Activated B cell treated with CpG ODN at 0.5 μM for 24 hours (primary cell): Measurements from ENCODE around the gene PHPT1. TPM values are rescaled to one million over a fixed set of nuclear protein-coding genes. Genes with fewer than 3 reads are reported as not detected.
A peak's percentile ranks its signal among the peaks of the same experiment; 100 is the strongest.

Experiments used
- ATAC-seq: fragments of 200-7000 bp; cut with Tn5 transposase; one replicate; pipeline ENCODE4 v1.10.0; 2021; ENCODE audit warnings: low read depth, mild to moderate bottlenecking, moderate library complexity
- CTCF ChIA-PET: fragments of 350-600 bp; sonication (Branson Sonifier 250); formaldehyde crosslinking; loops from one replicate; lab custom pipeline; 2021; ENCODE audit warnings: antibody characterized with exemption; lab: Charles Lee
- POLR2A ChIA-PET: fragments of 350-600 bp; sonication (Branson Sonifier 250); formaldehyde crosslinking; loops from one replicate; lab custom pipeline; 2021; ENCODE audit warnings: antibody characterized with exemption; lab: Charles Lee
- DNase-seq: peaks from one replicate; pipeline ENCODE4 v3.0.0; 2022
- H3K27ac Mint-ChIP-seq: one replicate; pipeline ENCODE4 v1.8.0; 2020; ENCODE audit warnings: mixed read lengths
- H3K27me3 Mint-ChIP-seq: one replicate; pipeline ENCODE4 v1.8.0; 2021; ENCODE audit warnings: mixed read lengths
- H3K36me3 Mint-ChIP-seq: one replicate; pipeline ENCODE4 v1.8.0; 2021; ENCODE audit warnings: low read depth, mixed read lengths
- H3K4me1 Mint-ChIP-seq: one replicate; pipeline ENCODE4 v1.8.0; 2021; ENCODE audit warnings: mixed read lengths
- H3K4me3 Mint-ChIP-seq: one replicate; pipeline ENCODE4 v1.8.0; 2020; ENCODE audit warnings: mild to moderate bottlenecking, mixed read lengths
- H3K9me3 Mint-ChIP-seq: one replicate; pipeline ENCODE4 v1.8.0; 2020; ENCODE audit warnings: mixed read lengths
- intact Hi-C: fragments of 100-400 bp; cut with micrococcal nuclease; formaldehyde crosslinking; loops from one replicate; pipeline ENCODE4 v1.15.1; 2024
- total RNA-seq: library from RNA; stranded (reverse); gene quantifications from 2 replicates; pipeline ENCODE4 v1.2.3, GENCODE V29; 2022
- TF ChIP-seq, protein P1 (sequence below): fragments of 200-600 bp; IDR thresholded peaks from one replicate; pipeline ENCODE4 v1.8.0; 2022; ENCODE audit warnings: antibody characterized with exemption, mild to moderate bottlenecking

The PHPT1 gene
- total RNA-seq, 1 donor from 2014 or later: 64.6 TPM

DNA sequence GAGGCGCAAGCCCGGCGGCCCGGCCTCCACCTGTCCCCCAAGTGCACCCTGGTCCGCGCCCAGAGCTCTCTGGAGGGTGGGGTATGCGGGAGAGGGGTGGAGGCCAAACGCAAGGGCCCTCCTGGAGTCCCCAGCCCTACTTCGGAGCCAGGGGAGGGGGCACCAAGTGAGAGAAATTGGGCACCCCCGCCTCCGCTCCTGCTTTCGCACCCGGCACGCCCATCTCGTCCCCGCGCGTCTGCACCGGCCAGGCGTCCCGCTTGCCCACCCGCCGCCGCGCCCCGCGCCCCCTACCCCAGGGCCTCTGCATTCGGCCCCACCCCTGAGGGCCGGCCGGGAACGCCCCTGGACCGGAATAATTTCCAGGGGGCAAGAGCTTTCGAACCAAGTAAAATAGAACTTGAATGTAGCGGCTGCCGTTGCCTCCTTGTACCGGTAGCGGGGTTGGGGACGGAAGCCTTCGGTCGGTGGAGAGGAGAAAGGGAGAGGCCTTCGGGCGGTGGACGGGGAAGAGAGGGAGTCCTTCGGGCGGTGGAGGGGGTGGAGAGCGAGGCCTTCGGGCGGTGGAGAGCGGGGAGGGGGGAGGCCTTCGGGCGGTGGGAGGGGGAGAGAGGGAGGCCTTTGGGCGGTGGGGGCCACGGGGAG is 694 bp upstream of the PHPT1 start:
- TF ChIP-seq, protein P1, sequence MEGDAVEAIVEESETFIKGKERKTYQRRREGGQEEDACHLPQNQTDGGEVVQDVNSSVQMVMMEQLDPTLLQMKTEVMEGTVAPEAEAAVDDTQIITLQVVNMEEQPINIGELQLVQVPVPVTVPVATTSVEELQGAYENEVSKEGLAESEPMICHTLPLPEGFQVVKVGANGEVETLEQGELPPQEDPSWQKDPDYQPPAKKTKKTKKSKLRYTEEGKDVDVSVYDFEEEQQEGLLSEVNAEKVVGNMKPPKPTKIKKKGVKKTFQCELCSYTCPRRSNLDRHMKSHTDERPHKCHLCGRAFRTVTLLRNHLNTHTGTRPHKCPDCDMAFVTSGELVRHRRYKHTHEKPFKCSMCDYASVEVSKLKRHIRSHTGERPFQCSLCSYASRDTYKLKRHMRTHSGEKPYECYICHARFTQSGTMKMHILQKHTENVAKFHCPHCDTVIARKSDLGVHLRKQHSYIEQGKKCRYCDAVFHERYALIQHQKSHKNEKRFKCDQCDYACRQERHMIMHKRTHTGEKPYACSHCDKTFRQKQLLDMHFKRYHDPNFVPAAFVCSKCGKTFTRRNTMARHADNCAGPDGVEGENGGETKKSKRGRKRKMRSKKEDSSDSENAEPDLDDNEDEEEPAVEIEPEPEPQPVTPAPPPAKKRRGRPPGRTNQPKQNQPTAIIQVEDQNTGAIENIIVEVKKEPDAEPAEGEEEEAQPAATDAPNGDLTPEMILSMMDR: no peak
- Mint-ChIP-seq H3K9me3 (no peaks in the 10 kb centered on the region), H3K27me3 (peaks cover 6% of the 10 kb centered on the region), H3K4me1 (peaks cover 26% of the 10 kb centered on the region), H3K36me3 (no peaks in the 10 kb centered on the region), H3K4me3 (peak overlapping the region; percentile 95), H3K27ac (no peak overlapping the region)
- ATAC-seq: peak; percentile 1
- POLR2A ChIA-PET: interaction anchor here (0.7 to 2.2 kb wide), 12 partner anchors 16 to 393 kb away, joined by 3 to 13 read pairs (median 4); partner anchors contain the start of genes C8G, EDF1, FBXW5 and PAXX
- intact Hi-C loops: loop anchor here (1.0 to 10.0 kb wide), 7 partner anchors 18 to 316 kb away; partner anchors contain the start of genes EDF1, FBXW5, PAXX and RABL6
- CTCF ChIA-PET: no interaction called here
- no peak for DNase-seq

DNA sequence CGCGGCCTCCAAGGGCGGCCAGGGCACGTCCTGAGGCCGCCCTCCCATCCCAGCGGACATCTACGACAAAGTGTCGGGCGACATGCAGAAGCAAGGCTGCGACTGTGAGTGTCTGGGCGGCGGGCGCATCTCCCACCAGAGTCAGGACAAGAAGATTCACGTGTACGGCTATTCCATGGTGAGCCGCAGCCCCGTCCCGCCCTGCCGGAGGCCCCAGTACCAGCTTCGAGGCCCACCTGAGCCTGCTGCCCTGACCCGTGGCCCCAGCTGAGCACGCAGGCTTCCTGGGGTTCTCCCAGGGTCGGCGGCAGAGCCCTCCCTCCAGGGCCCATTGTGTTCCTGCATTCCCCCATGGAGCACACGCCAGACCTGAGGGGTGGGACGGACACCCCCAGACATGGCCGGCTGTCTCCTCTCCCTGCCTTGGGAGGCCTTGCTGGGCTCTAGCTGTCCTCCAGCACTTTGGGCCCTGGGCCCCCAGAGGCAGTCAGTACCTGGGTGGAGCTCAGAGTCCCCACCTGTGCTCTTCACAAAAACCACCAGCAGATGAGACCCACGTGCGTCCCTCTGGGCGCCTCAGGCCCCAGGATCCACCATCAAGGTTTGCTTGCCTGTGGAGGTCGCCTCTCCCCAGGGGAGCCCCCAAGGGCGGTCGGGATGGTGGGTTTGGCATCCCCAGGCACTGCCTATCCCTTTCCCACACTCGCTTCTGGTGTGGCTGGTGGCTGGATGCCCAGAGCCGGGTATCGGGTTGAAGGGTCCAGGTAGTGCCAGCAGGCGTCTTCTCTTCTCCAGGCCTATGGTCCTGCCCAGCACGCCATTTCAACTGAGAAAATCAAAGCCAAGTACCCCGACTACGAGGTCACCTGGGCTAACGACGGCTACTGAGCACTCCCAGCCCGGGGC is 1.0 kb downstream of the PHPT1 start:
- ATAC-seq: no peak
- peak overlapping the region; percentile 95 for H3K4me3 Mint-ChIP-seq
- no peak overlapping the region for H3K27ac Mint-ChIP-seq
- ChIA-PET CTCF (no interaction called here), POLR2A (interaction anchor here (0.8 to 1.2 kb wide), 2 partner anchors 33 to 36 kb away, joined by 3 read pairs; partner anchors contain the start of gene TRAF2)
- peaks cover 26% of the 10 kb centered on the region for H3K4me1 Mint-ChIP-seq
- H3K9me3 Mint-ChIP-seq: no peaks in the 10 kb centered on the region
- H3K36me3 Mint-ChIP-seq: no peaks in the 10 kb centered on the region
- H3K27me3 Mint-ChIP-seq: peaks cover 6% of the 10 kb centered on the region
- TF ChIP-seq, protein P1: no peak
- DNase-seq: no peak
- intact Hi-C loops: loop anchor here (1.0 to 10.0 kb wide), 7 partner anchors 16 to 315 kb away; partner anchors contain the start of genes EDF1, FBXW5, PAXX and RABL6

DNA sequence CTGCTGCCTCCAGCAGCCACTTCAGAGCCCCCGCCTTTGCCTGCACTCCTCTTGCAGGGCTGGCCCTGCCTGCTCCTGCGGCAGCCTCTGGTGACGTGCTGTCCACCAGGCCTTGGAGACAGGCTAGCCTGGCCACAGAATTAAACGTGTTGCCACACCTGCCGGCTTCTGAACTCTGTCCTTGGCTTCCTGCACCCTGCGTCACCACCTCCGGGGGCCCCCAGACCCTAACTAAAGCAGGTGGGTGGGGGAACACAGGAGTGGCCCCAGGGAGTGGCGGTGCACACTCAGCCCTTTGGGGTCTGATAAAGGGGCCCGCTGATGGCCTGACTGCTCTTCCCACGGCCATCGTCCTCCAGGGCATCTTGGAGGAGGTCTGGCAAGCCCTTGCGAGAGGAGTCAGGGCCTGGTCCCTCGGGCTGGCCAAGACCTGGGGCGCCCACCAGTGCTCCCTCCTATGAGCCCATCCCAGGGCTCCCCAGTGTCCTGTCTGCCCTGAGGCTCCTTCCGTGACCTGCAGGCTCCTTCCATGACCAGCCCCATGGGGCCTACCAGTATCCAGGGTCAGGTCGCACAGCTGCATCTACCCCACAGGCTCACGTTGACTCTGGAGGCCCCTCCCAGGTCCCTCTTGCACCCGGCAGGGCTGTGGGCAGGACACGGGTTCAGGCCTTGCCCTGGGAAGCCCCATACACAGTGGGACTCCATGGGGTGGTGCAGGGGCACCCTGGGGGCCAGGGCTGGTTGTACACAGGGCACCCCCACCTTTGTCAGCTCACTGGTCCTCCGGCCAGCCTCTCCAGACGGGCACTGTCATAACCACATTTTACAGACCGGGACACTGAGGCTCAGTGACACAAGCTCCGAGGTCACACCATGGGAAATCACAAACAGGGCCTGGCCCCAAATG is 1.9 kb downstream of the PHPT1 start:
- TF ChIP-seq, protein P1: no peak
- ATAC-seq (no peak), DNase-seq (no peak)
- POLR2A ChIA-PET: interaction anchor here (1.2 kb wide), 1 partner anchor 32 kb away, joined by 3 read pairs; no protein-coding TSS in a partner anchor
- intact Hi-C loops: no loop called here
- Mint-ChIP-seq H3K36me3 (no peaks in the 10 kb centered on the region), H3K4me3 (no peak overlapping the region), H3K27ac (no peak overlapping the region), H3K27me3 (peaks cover 6% of the 10 kb centered on the region), H3K9me3 (no peaks in the 10 kb centered on the region), H3K4me1 (peaks cover 25% of the 10 kb centered on the region)
- CTCF ChIA-PET: no interaction called here

DNA sequence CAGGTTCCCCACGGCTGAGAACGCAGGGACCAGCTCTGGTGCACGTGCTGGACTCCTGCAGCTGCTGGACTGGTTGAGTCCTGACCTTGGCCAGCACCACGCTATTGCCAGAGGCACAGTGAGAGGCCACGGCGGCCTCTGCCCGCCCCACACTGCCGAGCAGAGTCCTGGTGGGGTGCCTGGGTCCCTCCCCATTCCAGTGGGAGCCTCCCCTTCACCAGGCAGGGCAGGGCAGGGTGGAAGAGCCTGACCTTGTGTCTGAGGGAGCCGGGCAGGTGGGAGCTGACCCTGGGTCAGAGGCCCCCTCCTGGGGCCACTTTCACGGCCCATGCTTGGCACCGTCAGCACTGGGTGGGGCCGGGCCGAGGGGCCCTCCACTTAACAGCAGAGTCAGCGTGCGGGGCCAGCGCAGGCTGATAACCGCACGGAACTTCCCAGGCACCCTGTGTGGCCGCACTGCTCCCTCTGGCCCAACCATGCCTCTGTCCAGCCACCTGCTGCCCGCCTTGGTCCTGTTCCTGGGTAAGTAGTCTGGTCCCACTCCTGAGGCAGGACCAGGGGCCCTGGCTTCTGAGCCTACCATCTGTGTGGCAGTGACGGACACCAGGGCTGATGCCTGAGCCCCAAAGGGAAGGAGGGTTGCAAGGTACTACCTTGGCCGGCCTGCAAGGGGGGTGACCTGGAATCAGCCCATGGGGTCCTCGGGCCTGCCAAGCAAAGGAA is 2.9 kb downstream of the PHPT1 start, which contains the start of gene MAMDC4:
Gene MAMDC4, plus strand, starts transcription at position 406 of the 723 bp plus-strand sequence. Its CDS starts 71 bp downstream, at position 477.
- DNase-seq: no peak
- H3K27ac Mint-ChIP-seq: no peak within 1 kb of the TSS
- TF ChIP-seq, protein P1: no peak
- ChIA-PET POLR2A (interaction anchor here (0.5 kb wide), 1 partner anchor 233 kb away, joined by 5 read pairs; no protein-coding TSS in a partner anchor), CTCF (no interaction called here)
- H3K9me3 Mint-ChIP-seq: no peaks in the 10 kb centered on the region
- ATAC-seq: no peak
- H3K4me1 Mint-ChIP-seq: peaks cover 22% of the 10 kb centered on the region
- H3K27me3 Mint-ChIP-seq: peaks cover 6% of the 10 kb centered on the region
- intact Hi-C loops: no loop called here
- H3K4me3 Mint-ChIP-seq: no peak within 1 kb of the TSS
- no peaks in the 10 kb centered on the region for H3K36me3 Mint-ChIP-seq
